NK-92 (cell line): ENCODE results near the gene ZNF496.
"Not testable (repeated sequence)": the region's sequence is repeated elsewhere in the genome, so short reads cannot be mapped to it uniquely, and the experiment has no call there.

Experiments used
- DNase-seq: peaks from one replicate; lab custom pipeline; 2025; ENCODE audit not compliant: unreplicated experiment; lab: John Stamatoyannopoulos, UW

ZNF496 gene

GRCh38 chr1:247331525-247332214, at the start of gene ZNF496:
TSS of gene ZNF496 (minus strand) at chr1:247331867. CDS start at chr1:247329578, 2,289 bp downstream.
- no peak for DNase-seq

- no peak for DNase-seq
Measured at GRCh38 chr1:247378334-247379073, 46.8 kb upstream of the ZNF496 start.

- DNase-seq, result not testable (repeated sequence)
Measured at GRCh38 chr1:247377656-247378055, 46.0 kb upstream of the ZNF496 start.

- no peak for DNase-seq
Measured at GRCh38 chr1:247376659-247377058, 45.0 kb upstream of the ZNF496 start.

GRCh38 chr1:247375747-247376146, 44.1 kb upstream of the ZNF496 start:
- DNase-seq, result no peak

GRCh38 chr1:247374651-247375334, 43.1 kb upstream of the ZNF496 start:
- DNase-seq, result not testable (repeated sequence)

GRCh38 chr1:247373721-247374141, 42.1 kb upstream of the ZNF496 start:
- DNase-seq, result no peak

- DNase-seq, result no peak
Measured at GRCh38 chr1:247371801-247372259, 40.2 kb upstream of the ZNF496 start.

- no peak for DNase-seq
Measured at GRCh38 chr1:247370786-247371732, 39.4 kb upstream of the ZNF496 start.

GRCh38 chr1:247368490-247369145, 37.0 kb upstream of the ZNF496 start:
- DNase-seq, result no peak

- DNase-seq, result no peak
Measured at GRCh38 chr1:247367786-247368422, 36.2 kb upstream of the ZNF496 start.

GRCh38 chr1:247366926-247367645, 35.4 kb upstream of the ZNF496 start:
- no peak for DNase-seq

GRCh38 chr1:247366345-247366744, 34.7 kb upstream of the ZNF496 start:
- DNase-seq, result not testable (repeated sequence)

- DNase-seq, result no peak
Measured at GRCh38 chr1:247365023-247365422, 33.4 kb upstream of the ZNF496 start.

GRCh38 chr1:247363000-247363399, 31.3 kb upstream of the ZNF496 start:
- DNase-seq, result not testable (repeated sequence)

GRCh38 chr1:247362153-247362552, 30.5 kb upstream of the ZNF496 start:
- DNase-seq, result no peak

GRCh38 chr1:247360991-247361731, 29.5 kb upstream of the ZNF496 start:
- no peak for DNase-seq
